HG03103 (cell line): ENCODE data around the gene RAB28.

Experiments
- ATAC-seq: cut with Tn5 transposase; IDR thresholded peaks from one replicate; pipeline ENCODE4 v1.9.1; 2021; ENCODE audit warnings: low read depth; ENCODE audit not compliant: unreplicated experiment

RAB28 gene

DNA sequence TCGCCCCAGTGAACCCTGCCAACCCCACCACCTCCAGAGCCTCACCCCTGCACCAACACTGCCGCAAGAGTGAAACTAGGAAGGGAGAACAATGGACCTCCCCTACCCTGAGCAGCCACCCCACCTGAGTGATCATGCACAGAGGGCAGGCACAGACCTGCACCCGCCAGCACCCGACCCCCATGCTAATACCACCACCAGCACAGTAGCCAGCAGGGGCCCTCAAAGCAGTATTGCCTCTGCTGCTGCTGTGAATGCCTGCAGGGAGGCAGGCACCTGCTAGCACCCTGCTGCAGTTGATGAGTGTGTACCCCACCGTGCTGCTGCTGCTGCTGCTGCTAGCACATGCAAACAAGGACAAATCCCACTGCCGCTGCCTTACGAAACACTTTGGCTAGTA, 100.1 kb downstream of the RAB28 start:
- ATAC-seq = no peak

DNA sequence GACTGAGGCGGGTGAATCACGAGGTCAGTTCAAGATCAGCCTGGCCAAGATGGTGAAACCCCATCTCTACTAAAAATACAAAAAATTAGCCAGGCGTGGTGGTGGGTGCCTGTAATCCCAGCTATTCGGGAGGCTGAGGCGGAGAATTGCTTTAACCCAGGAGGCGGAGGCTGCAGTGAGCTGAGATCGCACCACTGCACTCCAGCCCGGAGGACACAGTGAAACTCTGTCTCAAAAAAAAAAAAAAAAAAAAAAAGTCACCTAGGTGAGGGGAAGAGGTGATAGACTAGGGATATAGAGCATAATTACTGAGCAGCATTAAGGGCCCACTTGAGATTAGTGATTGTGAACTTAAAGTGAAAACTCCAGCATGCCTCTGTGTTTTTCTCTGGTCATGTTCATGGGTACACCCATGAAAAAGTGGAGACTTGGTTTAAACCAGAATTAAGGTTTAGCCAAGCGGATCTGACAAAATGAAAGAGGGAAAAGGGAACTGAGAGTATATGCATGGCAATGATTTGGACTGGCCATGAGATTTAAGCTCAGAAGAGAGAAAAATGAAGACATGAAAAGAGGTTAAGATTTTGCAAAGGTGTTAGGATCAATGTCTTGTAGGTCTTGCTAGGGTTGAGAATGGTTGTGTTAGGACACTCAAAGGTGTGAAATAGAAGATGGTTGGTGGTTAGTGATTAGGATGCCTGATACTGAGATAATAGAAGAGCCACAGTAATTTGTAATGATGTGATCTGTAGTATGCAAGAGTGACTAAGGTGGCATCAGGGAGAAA, 105.0 kb downstream of the RAB28 start:
- ATAC-seq = peak; percentile 78

- no peak for ATAC-seq
These were observed 113.1 kb downstream of the RAB28 start for GRCh38 chr4:13371048-13371447.

- ATAC-seq = no peak
These were observed 115.9 kb downstream of the RAB28 start for GRCh38 chr4:13368217-13368616.

GRCh38 chr4:13367691-13368090, 116.4 kb downstream of the RAB28 start:
- ATAC-seq = no peak

DNA sequence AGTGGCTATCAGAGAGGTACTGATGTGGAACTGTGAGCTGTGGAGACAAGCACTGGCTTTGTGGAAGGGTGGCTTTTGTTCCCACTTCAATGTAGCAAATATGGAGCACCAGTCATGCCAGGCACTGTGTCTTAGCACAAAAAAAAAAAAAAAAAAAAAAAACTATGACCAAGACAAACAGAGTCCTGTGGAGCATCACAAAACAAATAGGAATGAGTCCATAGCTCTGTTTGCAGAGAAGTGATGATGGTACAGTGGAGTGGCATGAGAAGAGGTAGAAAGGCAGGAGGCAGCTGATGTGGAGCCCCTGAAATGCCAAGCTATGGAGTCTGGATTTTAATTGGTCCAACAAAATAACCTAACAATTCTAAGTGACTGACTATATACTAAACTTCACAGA, 116.9 kb downstream of the RAB28 start:
- ATAC-seq = no peak

- no peak for ATAC-seq
These were observed 118.9 kb downstream of the RAB28 start for GRCh38 chr4:13365195-13365594.

GRCh38 chr4:13364653-13365052, 119.5 kb downstream of the RAB28 start:
- ATAC-seq = no peak

DNA sequence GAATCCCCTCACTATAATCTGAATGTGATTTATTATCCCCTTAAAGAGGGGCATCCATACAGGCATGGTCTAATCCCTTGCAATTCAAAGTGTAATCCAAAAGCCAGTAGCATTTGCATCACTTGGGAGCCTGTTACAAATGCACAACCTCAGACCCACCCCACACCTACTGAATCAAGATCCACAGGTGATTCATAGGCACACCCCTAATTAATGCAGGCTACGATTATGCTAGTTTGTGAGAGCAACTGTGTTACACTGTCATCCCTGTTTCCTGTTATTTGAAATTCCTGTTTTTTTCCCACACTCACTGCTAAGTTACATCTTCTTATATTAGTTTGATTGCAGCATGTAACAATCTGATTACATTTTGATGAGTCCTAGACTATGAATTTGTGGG, 120.0 kb downstream of the RAB28 start:
- ATAC-seq = no peak

- ATAC-seq = no peak
These were observed 124.3 kb downstream of the RAB28 start for GRCh38 chr4:13359809-13360208.

DNA sequence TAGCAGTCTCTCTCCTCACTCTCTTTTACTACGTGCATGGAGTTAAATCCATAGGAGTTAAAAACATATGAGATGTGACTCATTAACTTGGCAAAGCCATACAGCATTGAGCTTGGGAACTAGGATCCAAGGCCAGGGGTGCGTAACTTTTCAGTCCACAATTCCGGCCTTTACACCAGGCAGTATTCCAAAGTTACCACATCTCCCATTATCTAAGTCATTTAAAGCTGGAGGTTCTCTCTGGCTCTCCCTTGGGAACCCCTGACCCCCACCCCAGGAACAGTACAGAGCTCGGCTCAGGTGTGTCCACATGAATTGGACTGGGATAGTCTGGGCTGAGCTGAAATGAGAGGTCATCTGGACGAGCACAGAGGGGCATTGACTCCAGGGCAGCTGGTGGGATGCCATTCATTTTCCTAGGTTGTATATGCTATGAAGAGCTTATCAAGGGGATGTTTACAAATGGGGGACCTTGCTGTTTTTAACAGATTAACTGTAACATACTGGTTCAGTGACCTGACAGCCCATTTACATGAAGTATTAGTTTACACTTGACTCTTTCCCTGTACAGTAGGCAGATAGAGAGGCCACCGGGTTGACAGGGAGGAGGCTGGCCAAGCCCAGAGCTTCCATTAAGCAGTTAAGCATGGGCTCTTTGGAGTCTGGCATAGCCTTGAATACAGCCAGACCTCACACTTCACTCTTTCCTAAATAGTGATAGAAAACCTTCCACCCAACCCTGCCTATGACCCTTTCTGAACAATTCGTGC, 128.8 kb downstream of the RAB28 start:
- no peak for ATAC-seq

DNA sequence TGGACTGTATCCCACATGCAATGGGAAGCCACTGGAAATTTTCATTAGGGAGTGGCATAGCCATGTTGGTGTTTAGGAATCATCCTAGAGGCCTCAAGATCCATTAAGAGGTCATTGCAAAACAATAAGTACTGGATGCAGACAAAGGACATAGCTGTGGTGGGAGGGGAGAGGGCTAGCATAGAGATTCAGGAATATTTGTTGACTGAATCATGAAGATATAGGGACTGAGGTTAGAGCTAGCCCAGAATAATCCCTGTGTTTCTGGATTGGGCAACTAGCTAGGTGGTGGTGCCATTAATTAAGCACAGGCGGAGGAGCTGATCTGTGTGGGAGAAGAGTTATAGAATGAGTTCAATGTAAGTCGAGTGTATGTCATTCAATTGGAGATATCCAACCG, 135.0 kb downstream of the RAB28 start:
- ATAC-seq = no peak

DNA sequence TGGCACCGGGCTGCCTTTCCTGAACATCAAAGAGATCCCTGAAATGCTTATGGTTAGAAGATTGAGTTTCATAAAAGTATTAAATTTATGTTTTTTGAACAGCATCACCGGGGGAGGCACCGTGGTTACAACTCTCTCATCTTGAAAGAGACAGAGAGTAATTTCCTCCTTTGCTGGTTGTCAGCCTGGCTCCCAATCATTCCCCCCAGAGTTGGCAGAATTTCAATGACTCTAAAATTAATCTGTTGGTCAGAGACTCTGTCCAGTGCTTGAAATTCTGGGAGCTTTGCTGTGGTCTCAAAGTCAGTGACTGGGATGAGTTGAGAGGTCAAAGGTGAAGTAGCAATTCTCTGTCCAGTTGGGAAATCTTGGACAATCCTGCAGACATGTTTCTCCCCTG, 135.9 kb downstream of the RAB28 start:
- ATAC-seq = no peak

DNA sequence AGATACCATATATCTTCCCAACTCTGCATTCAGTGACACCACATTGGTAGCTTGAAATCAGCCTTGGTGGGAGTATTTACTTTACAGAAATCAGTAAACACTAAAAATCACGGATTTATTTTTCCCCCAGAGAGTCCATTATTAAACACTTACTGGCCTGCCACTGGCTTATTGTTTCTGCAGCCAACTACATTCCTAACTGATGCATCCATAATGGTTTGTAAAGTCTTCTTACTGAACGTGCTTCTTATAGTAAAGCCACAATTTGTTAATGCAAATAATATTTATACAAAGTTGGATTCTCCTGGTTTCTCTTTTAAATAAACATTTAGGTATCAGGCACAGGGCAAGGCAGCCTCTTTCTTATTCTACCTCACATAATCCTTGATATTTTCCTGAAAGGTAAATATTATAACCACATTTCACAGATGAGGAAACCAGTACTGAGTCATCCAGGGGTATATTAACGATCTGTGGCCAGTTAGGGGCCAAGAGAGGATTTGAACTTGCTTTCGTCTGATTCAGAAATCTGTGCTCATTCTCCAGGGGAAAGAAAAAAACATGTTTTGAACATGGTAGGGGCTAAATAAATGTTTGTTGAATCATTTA, 136.5 kb downstream of the RAB28 start:
- no peak for ATAC-seq

DNA sequence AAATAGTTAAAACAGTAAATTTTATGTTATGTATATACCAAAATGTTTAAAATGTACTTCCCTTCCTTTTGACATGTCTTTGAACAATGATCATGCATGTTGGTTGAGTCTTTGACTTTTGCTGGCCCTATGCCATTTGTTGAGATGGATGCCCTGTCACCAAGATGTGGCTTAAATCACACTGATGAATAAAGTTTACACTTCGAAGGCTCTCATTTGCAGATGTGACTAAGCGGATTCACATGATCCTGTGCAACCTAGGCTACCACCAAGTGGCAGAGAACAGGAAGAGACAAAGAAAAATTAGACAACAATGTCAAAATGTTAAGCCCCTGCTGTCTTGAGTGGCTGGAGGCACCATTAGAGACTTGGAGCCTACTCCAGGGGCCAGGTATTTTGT, 139.9 kb downstream of the RAB28 start:
- no peak for ATAC-seq

DNA sequence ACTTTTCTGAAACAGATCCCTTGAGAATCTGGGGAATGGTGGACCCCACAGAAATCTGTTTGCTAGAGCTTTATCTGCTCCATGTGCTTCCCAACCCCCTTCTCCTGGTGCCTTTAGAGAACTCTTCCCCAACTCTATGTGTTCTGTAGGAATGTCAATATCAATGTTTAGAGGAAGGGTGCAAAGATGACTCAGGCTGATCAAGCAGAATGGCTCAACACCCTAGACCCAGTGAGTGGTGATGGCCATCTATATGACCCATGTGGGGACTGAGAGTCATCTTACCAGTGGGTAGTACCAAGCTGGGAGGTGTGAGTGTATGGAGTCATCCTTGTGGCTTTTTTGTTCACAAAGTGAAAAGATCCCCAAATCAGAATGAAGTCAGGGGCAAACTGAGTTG, 143.5 kb downstream of the RAB28 start:
- ATAC-seq = no peak

GRCh38 chr4:13331827-13332226, 152.3 kb downstream of the RAB28 start:
- ATAC-seq = no peak

DNA sequence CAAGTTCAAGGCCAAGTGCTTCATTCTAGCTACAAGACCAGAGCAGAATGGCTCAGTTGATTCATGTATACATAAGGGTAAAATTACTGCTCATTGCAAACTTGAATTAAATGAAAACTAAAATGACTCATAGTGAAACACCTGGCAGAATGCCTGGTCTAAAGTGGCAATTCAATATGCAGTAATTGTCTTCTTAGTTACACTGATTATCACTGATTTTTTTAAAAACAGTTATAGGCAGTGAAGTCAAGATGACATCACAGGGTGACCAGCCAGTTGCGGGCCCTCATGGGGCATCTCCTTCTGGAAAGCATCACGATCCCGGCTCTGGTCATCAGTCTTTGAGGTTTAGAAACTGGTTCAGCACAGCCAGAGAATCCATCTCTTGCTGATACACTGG, 154.2 kb downstream of the RAB28 start:
- ATAC-seq = no peak

- ATAC-seq = no peak
These were observed 154.7 kb downstream of the RAB28 start for GRCh38 chr4:13329340-13329850.

GRCh38 chr4:13328591-13328990, 155.5 kb downstream of the RAB28 start:
- no peak for ATAC-seq

GRCh38 chr4:13327991-13328390, 156.1 kb downstream of the RAB28 start:
- no peak for ATAC-seq
